ENCODE measurements around the gene EFCAB14. TPM values are rescaled to one million over a fixed set of nuclear protein-coding genes. Genes with fewer than 3 reads are reported as not detected.
A peak's percentile ranks its signal among the peaks of the same experiment; 100 is the strongest.

Gene EFCAB14
- total RNA-seq, result 100 to 1,000 TPM in 2 of 4 donors, 10 to 100 TPM in 2; 71.5 to 138 (median 106) TPM

GRCh38 chr1:46718727-46719622, at the start of gene EFCAB14:
TSS of gene EFCAB14 (minus strand) at chr1:46719114. CDS start at chr1:46718087, 1,027 bp downstream.
- no peak for TF ChIP-seq POLR2A (IDR thresholded peaks at IDR 0.05)
- TF ChIP-seq, protein P1, sequence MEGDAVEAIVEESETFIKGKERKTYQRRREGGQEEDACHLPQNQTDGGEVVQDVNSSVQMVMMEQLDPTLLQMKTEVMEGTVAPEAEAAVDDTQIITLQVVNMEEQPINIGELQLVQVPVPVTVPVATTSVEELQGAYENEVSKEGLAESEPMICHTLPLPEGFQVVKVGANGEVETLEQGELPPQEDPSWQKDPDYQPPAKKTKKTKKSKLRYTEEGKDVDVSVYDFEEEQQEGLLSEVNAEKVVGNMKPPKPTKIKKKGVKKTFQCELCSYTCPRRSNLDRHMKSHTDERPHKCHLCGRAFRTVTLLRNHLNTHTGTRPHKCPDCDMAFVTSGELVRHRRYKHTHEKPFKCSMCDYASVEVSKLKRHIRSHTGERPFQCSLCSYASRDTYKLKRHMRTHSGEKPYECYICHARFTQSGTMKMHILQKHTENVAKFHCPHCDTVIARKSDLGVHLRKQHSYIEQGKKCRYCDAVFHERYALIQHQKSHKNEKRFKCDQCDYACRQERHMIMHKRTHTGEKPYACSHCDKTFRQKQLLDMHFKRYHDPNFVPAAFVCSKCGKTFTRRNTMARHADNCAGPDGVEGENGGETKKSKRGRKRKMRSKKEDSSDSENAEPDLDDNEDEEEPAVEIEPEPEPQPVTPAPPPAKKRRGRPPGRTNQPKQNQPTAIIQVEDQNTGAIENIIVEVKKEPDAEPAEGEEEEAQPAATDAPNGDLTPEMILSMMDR (IDR thresholded peaks at IDR 0.05), result no peak
- WGBS, 2 donors, result 0% methylated on average over 58 to 83 of the region's 85 CpGs
- peak within 1 kb of the TSS; percentile 65 for H3K4me3 ChIP-seq (ENCODE audit: low read depth, poor library complexity, severe bottlenecking)
- intact Hi-C loops (cut with DNase I; ENCODE audit: low total_unique reads), result no loop called here
- DNase-seq (ENCODE audit: low spot score in 2 of 2), result peak; percentile 94 to 99

GRCh38 chr1:46768445-46768844, 49.5 kb upstream of the EFCAB14 start:
- no peak overlapping the region for H3K4me3 ChIP-seq (ENCODE audit: low read depth, poor library complexity, severe bottlenecking)
- DNase-seq (ENCODE audit: low spot score in 2 of 2), result no peak
- no peak for TF ChIP-seq POLR2A (IDR thresholded peaks at IDR 0.05)
- WGBS, 2 donors, result 75 to 77% methylated on average over 5 of the region's 5 CpGs
- intact Hi-C loops (cut with DNase I; ENCODE audit: low total_unique reads), result no loop called here

GRCh38 chr1:46767649-46768282, 48.9 kb upstream of the EFCAB14 start:
- intact Hi-C loops (cut with DNase I; ENCODE audit: low total_unique reads), result no loop called here
- DNase-seq (ENCODE audit: low spot score in 2 of 2), result no peak
- WGBS, 2 donors, result 67 to 76% methylated on average over 4 of the region's 4 CpGs
- TF ChIP-seq POLR2A (IDR thresholded peaks at IDR 0.05), result no peak
- no peak overlapping the region for H3K4me3 ChIP-seq (ENCODE audit: low read depth, poor library complexity, severe bottlenecking)

DNA sequence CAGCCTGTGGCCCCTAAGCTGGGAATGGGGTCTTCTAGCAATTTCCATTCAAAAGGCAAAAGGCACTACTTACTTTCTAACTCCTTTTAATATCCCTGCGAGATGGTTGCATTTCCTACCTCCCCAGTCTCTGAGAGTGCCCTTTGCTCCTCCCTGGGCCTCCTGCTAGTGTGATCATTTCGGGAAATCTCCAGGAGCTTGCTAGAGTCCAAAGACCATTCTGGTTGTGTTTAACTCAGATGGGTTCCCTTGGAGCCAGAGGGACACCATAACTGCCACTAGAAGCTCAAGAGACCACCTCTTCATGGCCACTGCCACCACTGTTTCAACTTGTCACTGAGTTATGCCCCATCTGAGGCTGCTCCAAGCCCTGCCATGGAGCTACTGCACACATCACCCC, 45.5 kb upstream of the EFCAB14 start:
- WGBS, 2 donors, result 88 to 91% methylated on average over 2 of the region's 2 CpGs
- no peak for DNase-seq (ENCODE audit: low spot score in 2 of 2)
- intact Hi-C loops (cut with DNase I; ENCODE audit: low total_unique reads), result no loop called here
- H3K4me3 ChIP-seq (ENCODE audit: low read depth, poor library complexity, severe bottlenecking), result no peak overlapping the region
- TF ChIP-seq, protein P1 (IDR thresholded peaks at IDR 0.05), result no peak
- TF ChIP-seq POLR2A (IDR thresholded peaks at IDR 0.05), result no peak

GRCh38 chr1:46761740-46762139, 42.8 kb upstream of the EFCAB14 start:
- no peak for TF ChIP-seq POLR2A (IDR thresholded peaks at IDR 0.05)
- TF ChIP-seq, protein P1 (IDR thresholded peaks at IDR 0.05), result no peak
- DNase-seq (ENCODE audit: low spot score in 2 of 2), result no peak
- intact Hi-C loops (cut with DNase I; ENCODE audit: low total_unique reads), result no loop called here
- no peak overlapping the region for H3K4me3 ChIP-seq (ENCODE audit: low read depth, poor library complexity, severe bottlenecking)

DNA sequence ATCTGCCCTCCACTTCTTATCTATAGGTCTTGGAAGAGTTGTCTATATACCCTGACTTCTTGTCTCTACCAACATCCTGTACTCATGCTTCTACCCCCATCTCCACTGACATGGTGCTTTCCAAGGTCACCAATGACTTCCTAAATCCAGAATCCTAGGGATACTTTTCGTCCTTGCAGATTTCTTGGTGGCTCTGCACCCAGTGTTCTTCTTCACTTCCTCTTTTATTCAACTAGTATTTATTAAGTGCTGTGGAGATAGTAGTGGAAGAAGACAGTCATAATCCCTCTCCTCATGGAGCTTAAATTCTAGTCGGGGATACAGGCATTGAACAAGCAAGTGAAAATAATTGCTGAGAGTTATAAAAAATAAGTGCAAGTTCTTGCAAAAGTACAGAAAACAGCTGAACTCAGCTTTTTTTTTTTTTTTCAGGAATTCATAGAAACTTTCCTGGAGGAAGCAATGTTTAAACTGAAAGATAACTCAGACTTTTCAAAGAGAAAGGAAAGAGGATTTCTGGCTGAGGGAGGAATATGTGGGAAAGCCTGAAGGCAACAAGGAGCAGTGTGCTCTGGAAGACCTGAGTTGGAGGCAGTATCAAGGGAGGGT, 41.7 kb upstream of the EFCAB14 start:
- 64 to 74% methylated on average over 2 of the region's 2 CpGs for WGBS, 2 donors
- TF ChIP-seq, protein P1 (IDR thresholded peaks at IDR 0.05), result no peak
- no peak for TF ChIP-seq POLR2A (IDR thresholded peaks at IDR 0.05)
- H3K4me3 ChIP-seq (ENCODE audit: low read depth, poor library complexity, severe bottlenecking), result no peak overlapping the region
- intact Hi-C loops (cut with DNase I; ENCODE audit: low total_unique reads), result no loop called here
- DNase-seq (ENCODE audit: low spot score in 2 of 2), result no peak
